DND-41 (cell line): ENCODE data around the gene LIMK2.

Experiments used
- EZH2 ChIP-seq: IDR thresholded peaks from 3 replicates; pipeline ENCODE4 v1.6.1; 2012; ENCODE audit warnings: borderline replicate concordance, low read depth, mild to moderate bottlenecking, moderate library complexity, low read length, inconsistent platforms; ENCODE audit not compliant: severe bottlenecking
- TF ChIP-seq, protein P1 (sequence below): IDR thresholded peaks from 2 replicates; pipeline ENCODE4 v1.5.1; 2012; ENCODE audit warnings: borderline replicate concordance, low read length, moderate library complexity, mild to moderate bottlenecking; ENCODE audit not compliant: poor library complexity, severe bottlenecking; ENCODE audit errors: extremely low read depth

DNA sequence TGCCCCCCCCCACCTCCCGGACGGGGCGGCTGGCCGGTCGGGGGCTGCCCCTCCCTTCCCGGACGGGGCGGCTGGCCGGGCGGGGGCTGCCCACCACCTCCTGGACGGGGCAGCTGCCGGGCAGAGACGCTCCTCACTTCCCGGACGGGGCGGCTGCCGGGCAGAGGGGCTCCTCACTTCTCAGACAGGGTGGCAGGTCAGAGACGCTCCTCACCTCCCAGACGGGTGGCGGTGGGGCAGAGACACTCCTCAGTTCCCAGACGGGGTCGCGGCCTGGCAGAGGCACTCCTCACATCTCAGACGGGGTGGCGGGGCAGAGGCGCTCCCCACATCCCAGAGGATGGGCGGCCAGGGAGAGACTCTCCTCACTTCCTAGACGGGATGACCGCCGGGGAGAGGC, 28.1 kb upstream of the LIMK2 start:
- TF ChIP-seq, protein P1, sequence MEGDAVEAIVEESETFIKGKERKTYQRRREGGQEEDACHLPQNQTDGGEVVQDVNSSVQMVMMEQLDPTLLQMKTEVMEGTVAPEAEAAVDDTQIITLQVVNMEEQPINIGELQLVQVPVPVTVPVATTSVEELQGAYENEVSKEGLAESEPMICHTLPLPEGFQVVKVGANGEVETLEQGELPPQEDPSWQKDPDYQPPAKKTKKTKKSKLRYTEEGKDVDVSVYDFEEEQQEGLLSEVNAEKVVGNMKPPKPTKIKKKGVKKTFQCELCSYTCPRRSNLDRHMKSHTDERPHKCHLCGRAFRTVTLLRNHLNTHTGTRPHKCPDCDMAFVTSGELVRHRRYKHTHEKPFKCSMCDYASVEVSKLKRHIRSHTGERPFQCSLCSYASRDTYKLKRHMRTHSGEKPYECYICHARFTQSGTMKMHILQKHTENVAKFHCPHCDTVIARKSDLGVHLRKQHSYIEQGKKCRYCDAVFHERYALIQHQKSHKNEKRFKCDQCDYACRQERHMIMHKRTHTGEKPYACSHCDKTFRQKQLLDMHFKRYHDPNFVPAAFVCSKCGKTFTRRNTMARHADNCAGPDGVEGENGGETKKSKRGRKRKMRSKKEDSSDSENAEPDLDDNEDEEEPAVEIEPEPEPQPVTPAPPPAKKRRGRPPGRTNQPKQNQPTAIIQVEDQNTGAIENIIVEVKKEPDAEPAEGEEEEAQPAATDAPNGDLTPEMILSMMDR, result no peak
- no peak for TF ChIP-seq EZH2
